Kidney epithelial cell (primary cell): ENCODE data around the gene ADD2. TPM values are rescaled to one million over a fixed set of nuclear protein-coding genes. Genes with fewer than 3 reads are reported as not detected.

ENCODE experiments used
- DNase-seq: peaks from one replicate; pipeline ENCODE4 v3.0.0-alpha.2; 2010; ENCODE audit warnings: low read depth
- H3K27me3 ChIP-seq: 2 replicates; pipeline ENCODE4 v1.6.0; 2011; ENCODE audit warnings: low read length; ENCODE audit not compliant: control insufficient read depth, insufficient read depth
- H3K36me3 ChIP-seq: 2 replicates; pipeline ENCODE4 v1.5.1; 2011; ENCODE audit warnings: low read length; ENCODE audit not compliant: control insufficient read depth, insufficient read depth
- H3K4me3 ChIP-seq: 2 replicates; pipeline ENCODE4 v1.5.1; 2011; ENCODE audit warnings: low read depth, mild to moderate bottlenecking, control low read depth, low read length
- total RNA-seq: library from RNA; depleted of rRNA; stranded (reverse); fragments of >200 nt; gene quantifications from 2 replicates; pipeline ENCODE4 v1.2.3, GENCODE V29; 2015
- TF ChIP-seq, protein P1 (sequence below): IDR thresholded peaks from 2 replicates; pipeline ENCODE4 v1.5.1; 2011; ENCODE audit warnings: mild to moderate bottlenecking, moderate library complexity, low read length, control low read depth, inconsistent platforms; ENCODE audit not compliant: insufficient read depth, poor library complexity, severe bottlenecking

The ADD2 gene
- total RNA-seq, 1 donor from 2014 or later = 9.9 TPM

DNA sequence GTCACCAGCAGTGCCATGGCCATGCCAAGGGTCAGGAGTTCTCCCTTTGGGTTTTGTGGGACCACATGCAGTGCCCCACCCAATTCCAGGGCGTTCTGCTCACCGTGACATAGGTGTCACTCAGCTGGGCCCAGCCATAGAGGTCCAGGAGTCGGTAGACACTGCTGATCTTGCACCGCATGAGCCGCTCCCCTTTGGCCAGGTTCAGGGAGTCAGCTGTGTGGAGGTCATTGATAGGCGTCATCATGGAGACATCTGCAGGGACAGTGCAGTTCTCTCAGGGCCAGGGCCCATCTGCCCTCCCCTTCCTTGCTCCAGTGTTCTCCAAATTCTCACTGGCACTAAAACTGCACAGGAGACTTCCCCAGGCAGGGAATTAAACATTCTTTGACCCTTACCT lies 71.9 kb downstream of the ADD2 start:
- no peaks in the 10 kb centered on the region for H3K36me3 ChIP-seq
- no peaks in the 10 kb centered on the region for H3K27me3 ChIP-seq
- TF ChIP-seq, protein P1, sequence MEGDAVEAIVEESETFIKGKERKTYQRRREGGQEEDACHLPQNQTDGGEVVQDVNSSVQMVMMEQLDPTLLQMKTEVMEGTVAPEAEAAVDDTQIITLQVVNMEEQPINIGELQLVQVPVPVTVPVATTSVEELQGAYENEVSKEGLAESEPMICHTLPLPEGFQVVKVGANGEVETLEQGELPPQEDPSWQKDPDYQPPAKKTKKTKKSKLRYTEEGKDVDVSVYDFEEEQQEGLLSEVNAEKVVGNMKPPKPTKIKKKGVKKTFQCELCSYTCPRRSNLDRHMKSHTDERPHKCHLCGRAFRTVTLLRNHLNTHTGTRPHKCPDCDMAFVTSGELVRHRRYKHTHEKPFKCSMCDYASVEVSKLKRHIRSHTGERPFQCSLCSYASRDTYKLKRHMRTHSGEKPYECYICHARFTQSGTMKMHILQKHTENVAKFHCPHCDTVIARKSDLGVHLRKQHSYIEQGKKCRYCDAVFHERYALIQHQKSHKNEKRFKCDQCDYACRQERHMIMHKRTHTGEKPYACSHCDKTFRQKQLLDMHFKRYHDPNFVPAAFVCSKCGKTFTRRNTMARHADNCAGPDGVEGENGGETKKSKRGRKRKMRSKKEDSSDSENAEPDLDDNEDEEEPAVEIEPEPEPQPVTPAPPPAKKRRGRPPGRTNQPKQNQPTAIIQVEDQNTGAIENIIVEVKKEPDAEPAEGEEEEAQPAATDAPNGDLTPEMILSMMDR = no peak
- H3K4me3 ChIP-seq = no peak overlapping the region
- no peak for DNase-seq

DNA sequence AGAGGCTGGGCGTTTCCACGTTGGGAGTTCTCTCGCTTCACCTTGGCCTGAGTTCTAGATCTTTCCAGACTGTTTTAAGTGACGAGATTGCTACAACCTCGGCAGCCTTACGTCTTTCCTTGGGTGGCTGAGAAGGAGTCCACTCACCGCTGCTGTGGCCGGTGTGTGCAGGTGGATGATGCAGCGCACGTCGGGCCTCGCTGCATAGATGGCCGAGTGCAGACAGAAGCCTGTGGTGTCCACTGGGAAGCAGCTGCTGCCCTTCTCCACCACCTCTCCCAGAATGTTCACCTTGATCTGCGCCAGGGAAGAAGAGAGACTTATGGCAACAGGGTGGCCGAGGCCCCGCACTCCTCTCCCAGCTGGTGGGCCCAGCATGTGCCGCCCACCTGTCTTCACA lies 75.7 kb downstream of the ADD2 start:
- Histone ChIP-seq H3K27me3 (no peaks in the 10 kb centered on the region), H3K36me3 (no peaks in the 10 kb centered on the region), H3K4me3 (no peak overlapping the region)
- TF ChIP-seq, protein P1 = no peak
- DNase-seq = no peak

DNA sequence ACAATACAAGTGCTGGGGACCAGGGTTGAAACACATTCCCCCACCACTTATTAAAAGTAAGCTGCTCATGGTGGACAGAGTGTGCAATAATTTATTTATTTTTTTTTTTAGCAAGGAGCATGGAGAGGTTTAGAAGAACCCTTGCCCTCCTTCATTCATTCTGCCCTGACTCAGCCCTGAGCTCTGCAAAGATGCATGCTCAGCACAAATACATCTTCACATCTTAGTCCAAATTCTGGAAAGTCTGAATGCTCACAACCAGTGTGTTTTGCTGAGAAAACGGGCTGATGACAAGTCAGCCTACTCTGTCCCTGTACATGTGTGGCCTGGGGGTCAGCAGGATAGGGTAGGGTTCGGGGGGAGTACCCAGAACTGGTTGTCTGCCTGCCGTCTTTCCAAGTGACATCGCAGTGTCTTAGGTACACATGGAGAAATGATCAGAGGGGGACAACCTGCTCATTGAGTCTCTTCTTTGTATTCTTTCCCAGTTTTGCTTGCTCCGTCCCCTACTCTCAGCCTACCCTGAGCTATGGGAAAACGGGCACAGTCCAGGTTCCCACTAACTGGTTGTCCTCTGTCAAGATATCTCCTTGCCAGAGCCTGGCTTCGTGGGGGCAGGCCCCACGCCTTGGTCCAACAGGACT lies 76.4 kb downstream of the ADD2 start:
- DNase-seq = no peak

DNA sequence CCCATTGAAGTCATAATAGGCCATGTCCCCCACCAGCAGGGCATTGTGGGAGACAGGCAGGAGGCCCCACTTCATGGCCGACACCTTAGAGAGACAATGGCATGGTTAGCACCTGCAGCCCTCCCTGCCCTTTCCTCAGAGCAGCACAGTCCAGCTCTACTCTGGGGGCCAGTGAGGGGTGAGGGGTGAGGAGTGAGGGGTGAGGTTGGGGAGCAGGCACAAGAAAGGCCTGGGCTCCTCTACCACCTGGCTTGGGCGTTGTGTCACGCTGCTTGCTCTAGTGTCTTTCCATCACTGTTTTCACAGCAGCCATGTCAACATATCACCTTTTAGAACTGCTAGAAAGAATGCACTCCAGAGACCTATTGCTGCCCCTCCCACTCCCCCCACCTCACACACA lies 77.2 kb downstream of the ADD2 start:
- H3K4me3 ChIP-seq = no peak overlapping the region
- no peaks in the 10 kb centered on the region for H3K27me3 ChIP-seq
- no peak for DNase-seq
- TF ChIP-seq, protein P1 = no peak
- no peaks in the 10 kb centered on the region for H3K36me3 ChIP-seq

More for the DNA sequence above, 76.4 kb downstream of the ADD2 start:
- Histone ChIP-seq H3K27me3 (no peaks in the 10 kb centered on the region), H3K36me3 (no peaks in the 10 kb centered on the region), H3K4me3 (no peak overlapping the region)
- TF ChIP-seq, protein P1 = no peak

DNA sequence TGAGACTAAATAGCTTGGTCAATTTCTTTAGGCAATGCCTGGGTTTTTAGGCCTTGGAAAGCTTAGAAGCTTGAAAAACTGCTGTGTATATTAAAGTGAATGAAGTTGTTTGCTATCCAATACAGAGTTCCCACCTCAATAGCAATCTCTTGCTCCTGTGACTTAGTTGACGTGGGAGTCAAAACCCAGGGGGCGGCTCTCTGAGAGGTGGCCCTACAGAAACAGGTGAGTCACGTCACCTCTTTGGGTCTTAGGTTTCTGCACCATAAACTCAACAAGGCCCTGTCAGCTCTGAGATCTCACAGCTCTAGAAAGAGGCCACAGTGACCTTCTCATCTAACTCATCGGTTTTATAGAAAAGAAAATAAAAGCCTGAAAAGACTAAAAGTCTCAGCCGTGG lies 79.6 kb downstream of the ADD2 start:
- no peak for DNase-seq
- no peaks in the 10 kb centered on the region for H3K27me3 ChIP-seq
- TF ChIP-seq, protein P1 = no peak
- no peak overlapping the region for H3K4me3 ChIP-seq
- no peaks in the 10 kb centered on the region for H3K36me3 ChIP-seq

DNA sequence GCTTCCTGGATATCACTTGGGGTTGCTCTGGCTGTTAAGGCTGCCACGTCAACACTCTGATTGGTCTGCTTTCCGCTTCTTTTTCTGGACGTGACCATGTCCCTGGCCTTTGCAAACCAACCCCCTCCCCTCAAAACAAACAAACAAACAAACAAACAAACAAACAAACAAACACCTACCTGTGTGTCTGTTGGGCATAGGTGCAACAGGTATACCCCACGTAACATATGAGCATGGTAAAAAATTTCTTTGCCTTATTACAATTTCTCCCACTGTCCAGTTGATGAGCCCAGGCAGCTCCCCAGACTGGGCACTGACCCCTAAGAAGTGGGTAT lies 80.6 kb downstream of the ADD2 start:
- H3K27me3 ChIP-seq = no peaks in the 10 kb centered on the region
- no peaks in the 10 kb centered on the region for H3K36me3 ChIP-seq
- no peak for DNase-seq
- no peak overlapping the region for H3K4me3 ChIP-seq
- TF ChIP-seq, protein P1 = no peak
